Gastrocnemius medialis (tissue), 4 donors: ENCODE measurements around the gene GAR1.

Experiments
- CTCF ChIP-seq, 5 experiments: fragments of 450-650 bp in 3 of 5; fragments of 200-600 bp in 2 of 5; sonication (generic) in 2 of 5; IDR thresholded peaks in 4 of 5; conservative IDR thresholded peaks in 1 of 5; 1 replicate in 4 of 5; 2 replicates in 1 of 5; pipeline ENCODE4 v1.5.1; 2016 to 2019; ENCODE audit warnings: antibody characterized with exemption in 5 of 5, mild to moderate bottlenecking in 3 of 5, moderate library complexity in 3 of 5
- POLR2A ChIP-seq, 2 donors: fragments of 450-650 bp; IDR thresholded peaks; one replicate each; pipeline ENCODE4 v1.6.1; 2017; ENCODE audit warnings: antibody characterized with exemption in 2 of 2, mild to moderate bottlenecking in 2 of 2, moderate library complexity in 2 of 2

- TF ChIP-seq CTCF (IDR thresholded peaks at IDR 0.05 in 4 of 5, conservative IDR thresholded peaks at IDR 0.05 in 1 of 5) (no peak), POLR2A (IDR thresholded peaks at IDR 0.05) (no peak)
Observed at GRCh38 chr4:109870061-109870460, 54.5 kb downstream of the GAR1 start.
